ENCODE measurements around the gene ZFP92. TPM values are rescaled to one million over a fixed set of nuclear protein-coding genes. Genes with fewer than 3 reads are reported as not detected.

Gene ZFP92
- total RNA-seq, 1 donor from 2014 or later, result 1.6 TPM

DNA sequence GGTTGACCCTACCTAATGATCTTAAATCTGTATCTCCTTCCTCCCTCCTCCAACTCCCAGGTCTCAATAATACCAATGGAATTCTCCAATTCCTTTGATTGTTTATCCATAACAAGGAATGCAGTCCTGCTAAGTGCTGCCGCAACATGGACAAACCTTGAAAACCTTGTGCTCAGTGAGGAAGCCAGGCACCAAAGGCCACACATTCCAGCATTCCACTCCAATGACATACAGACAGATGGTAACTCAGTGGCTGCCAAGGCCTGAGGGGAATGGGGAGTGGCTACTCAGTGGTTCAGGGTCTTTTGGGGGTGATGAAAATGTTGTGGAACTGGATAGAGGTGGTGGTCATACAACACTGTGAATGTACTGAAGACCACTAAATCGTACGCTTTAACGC is 48.7 kb downstream of the ZFP92 start:
- intact Hi-C loops (cut with micrococcal nuclease), result loop anchor here (1.0 kb wide), 2 partner anchors 47 to 428 kb away; no protein-coding TSS in a partner anchor
- POLR2A ChIA-PET, result no interaction called here
- CTCF ChIA-PET, result interaction anchor here (1.3 to 1.5 kb wide), 2 partner anchors 427 to 518 kb away, joined by 4 read pairs; no protein-coding TSS in a partner anchor
- Mint-ChIP-seq H3K27ac (no peak overlapping the region), H3K4me3 (no peak overlapping the region), H3K4me1 (no peaks in the 10 kb centered on the region), H3K36me3 (ENCODE audit: low read depth) (peaks cover 48% of the 10 kb centered on the region), H3K27me3 (no peaks in the 10 kb centered on the region), H3K9me3 (no peaks in the 10 kb centered on the region)
- no peak for DNase-seq
- TF ChIP-seq CTCF (IDR thresholded peaks at IDR 0.05), result no peak
- no peak for ATAC-seq (ENCODE audit: low read depth)

GRCh38 chrX:153460826-153461225 is 49.6 kb downstream of the ZFP92 start:
- no peak for TF ChIP-seq CTCF (IDR thresholded peaks at IDR 0.05)
- no peaks in the 10 kb centered on the region for H3K9me3 Mint-ChIP-seq
- H3K4me3 Mint-ChIP-seq, result no peak overlapping the region
- H3K4me1 Mint-ChIP-seq, result no peaks in the 10 kb centered on the region
- POLR2A ChIA-PET, result no interaction called here
- CTCF ChIA-PET, result interaction anchor here (0.5 to 1.5 kb wide), 5 partner anchors 9 to 519 kb away, joined by 3 to 5 read pairs (median 4); no protein-coding TSS in a partner anchor
- H3K27ac Mint-ChIP-seq, result no peak overlapping the region
- DNase-seq (no peak), ATAC-seq (ENCODE audit: low read depth) (peak; percentile 62)
- no peaks in the 10 kb centered on the region for H3K27me3 Mint-ChIP-seq
- peaks cover 48% of the 10 kb centered on the region for H3K36me3 Mint-ChIP-seq (ENCODE audit: low read depth)
- intact Hi-C loops (cut with micrococcal nuclease), result loop anchor here (1.0 kb wide), 2 partner anchors 46 to 429 kb away; no protein-coding TSS in a partner anchor

Other genes starting within 250 kb of the ZFP92 start
- gene MAGEA1, start 232.2 kb upstream of the ZFP92 start, total RNA-seq, result not detected in 2 replicates
- not detected in 2 replicates for gene PNMA6F, start 89.7 kb upstream of the ZFP92 start, total RNA-seq
- 19.5 and 22.4 TPM in 2 replicates for gene ZNF275, start 77.3 kb upstream of the ZFP92 start, total RNA-seq
- gene PNMA6E, start 10.1 kb upstream of the ZFP92 start, total RNA-seq, result not detected in 2 replicates
- 1.9 and 3.2 TPM in 2 replicates for gene TREX2, start 34.6 kb downstream of the ZFP92 start, total RNA-seq
- gene HAUS7, start 59.1 kb downstream of the ZFP92 start, total RNA-seq, result 39.2 and 42.7 TPM in 2 replicates
- gene BGN, start 83.5 kb downstream of the ZFP92 start, total RNA-seq, result not detected in 2 replicates
- not detected in 2 replicates for gene ATP2B3, start 106.2 kb downstream of the ZFP92 start, total RNA-seq
- 25.3 and 25.8 TPM in 2 replicates for gene CCNQ, start 187.7 kb downstream of the ZFP92 start, total RNA-seq
- 0.10 TPM in 1 of 2 replicates, not detected in the other for gene DUSP9, start 235.7 kb downstream of the ZFP92 start, total RNA-seq

Data from activated B cell treated with CpG ODN at 0.5 μM for 24 hours (primary cell).